Neural cell (in vitro differentiated cells): ENCODE data around the gene CHST11. TPM values are rescaled to one million over a fixed set of nuclear protein-coding genes. Genes with fewer than 3 reads are reported as not detected.

ENCODE experiments used
- H2AFZ ChIP-seq: fragments of 200-600, 300-800 bp; sonication (generic), shearing (Covaris generic); 2 replicates; pipeline ENCODE4 v1.6.0; 2014; ENCODE audit warnings: low read depth, mild to moderate bottlenecking, antibody characterized with exemption, low read length, moderate library complexity
- H3F3A ChIP-seq: fragments of 200-600 bp; shearing (Covaris generic); 2 replicates; pipeline ENCODE4 v1.6.1; 2016; ENCODE audit warnings: mild to moderate bottlenecking, moderate library complexity, mixed read lengths, antibody characterized with exemption, low read length; ENCODE audit not compliant: insufficient read depth, poor library complexity, severe bottlenecking
- H3K27ac ChIP-seq: fragments of 200-600, 300-800 bp; sonication (generic), shearing (Covaris generic); 2 replicates; pipeline ENCODE4 v1.5.1; 2014; ENCODE audit warnings: mild to moderate bottlenecking, low read length, moderate library complexity
- H3K27me3 ChIP-seq: fragments of 300-800, 200-600 bp; sonication (generic), shearing (Covaris generic); 2 replicates; pipeline ENCODE4 v1.6.0; 2014; ENCODE audit warnings: mild to moderate bottlenecking, low read depth, low read length, moderate library complexity; ENCODE audit not compliant: insufficient read depth
- H3K36me3 ChIP-seq: fragments of 300-800, 200-600 bp; sonication (generic), shearing (Covaris generic); 2 replicates; pipeline ENCODE4 v1.5.1; 2014; ENCODE audit warnings: mild to moderate bottlenecking, antibody characterized with exemption, low read length, moderate library complexity; ENCODE audit not compliant: insufficient read depth
- H3K4me2 ChIP-seq: fragments of 300-800, 200-600 bp; sonication (generic), shearing (Covaris generic); 2 replicates; pipeline ENCODE4 v1.6.0; 2014; ENCODE audit warnings: mild to moderate bottlenecking, low read length
- H3K4me3 ChIP-seq: fragments of 300-800, 200-600 bp; sonication (generic), shearing (Covaris generic); 2 replicates; pipeline ENCODE4 v1.5.1; 2014; ENCODE audit warnings: mild to moderate bottlenecking, low read length, moderate library complexity
- H3K79me2 ChIP-seq: fragments of 200-600 bp; shearing (Covaris generic); replicated peaks from 2 replicates; pipeline ENCODE4 v1.6.0; 2014; ENCODE audit warnings: mild to moderate bottlenecking, low read length, moderate library complexity; ENCODE audit not compliant: insufficient read depth
- H3K9ac ChIP-seq: fragments of 300-800, 200-600 bp; sonication (generic), shearing (Covaris generic); 2 replicates; pipeline ENCODE4 v1.6.1; 2016; ENCODE audit warnings: mild to moderate bottlenecking, low read length, mixed read lengths
- H3K9me2 ChIP-seq: fragments of 200-600 bp; shearing (Covaris generic); 2 replicates; pipeline ENCODE4 v1.6.1; 2016; ENCODE audit warnings: mild to moderate bottlenecking, low read length, mixed read lengths; ENCODE audit not compliant: insufficient read depth
- H3K9me3 ChIP-seq: fragments of 200-600, 300-800 bp; sonication (generic), shearing (Covaris generic); 2 replicates; pipeline ENCODE4 v1.6.1; 2016; ENCODE audit warnings: mild to moderate bottlenecking, mixed run types, low read length, moderate library complexity, mixed read lengths
- H4K20me1 ChIP-seq: fragments of 200-600 bp; shearing (Covaris generic); 2 replicates; pipeline ENCODE4 v1.6.1; 2016; ENCODE audit warnings: mild to moderate bottlenecking, mixed run types; ENCODE audit not compliant: insufficient read depth
- EP300 ChIP-seq: fragments of 450-650 bp; conservative IDR thresholded peaks from 2 replicates; pipeline ENCODE4 v1.6.1; 2014; ENCODE audit warnings: antibody characterized with exemption, mild to moderate bottlenecking, moderate library complexity; ENCODE audit not compliant: poor library complexity, severe bottlenecking
- EZH2 ChIP-seq: fragments of 200-600, 300-800 bp; shearing (Covaris generic), sonication (generic); IDR thresholded peaks from 2 replicates; pipeline ENCODE4 v1.6.1; 2014; ENCODE audit warnings: antibody characterized with exemption, low read length, borderline replicate concordance, mild to moderate bottlenecking; ENCODE audit not compliant: insufficient read depth, poor library complexity, severe bottlenecking
- MXI1 ChIP-seq: fragments of 450-650 bp; conservative IDR thresholded peaks from 2 replicates; pipeline ENCODE4 v1.6.1; 2014; ENCODE audit warnings: antibody characterized with exemption, mild to moderate bottlenecking; ENCODE audit not compliant: poor library complexity, severe bottlenecking
- POLR2AphosphoS5 ChIP-seq: IDR thresholded peaks from 2 replicates; pipeline ENCODE4 v1.6.1; 2012
- RAD21 ChIP-seq: fragments of 450-650 bp; conservative IDR thresholded peaks from 2 replicates; pipeline ENCODE4 v1.6.1; 2014; ENCODE audit warnings: antibody characterized with exemption, mild to moderate bottlenecking, moderate library complexity
- SMC3 ChIP-seq: fragments of 450-650 bp; conservative IDR thresholded peaks from 2 replicates; pipeline ENCODE4 v1.6.1; 2014; ENCODE audit warnings: antibody characterized with exemption, mild to moderate bottlenecking, moderate library complexity; ENCODE audit not compliant: poor library complexity
- TAF1 ChIP-seq: IDR thresholded peaks from 2 replicates; pipeline ENCODE4 v1.6.1; 2012; ENCODE audit warnings: low read depth
- polyA plus RNA-seq: library from polyadenylated mRNA; depleted of rRNA; stranded (reverse); fragments of >200 nt; gene quantifications from 2 replicates; pipeline ENCODE4 v1.2.3, GENCODE V29; 2014
- TF ChIP-seq, protein P1 (sequence below): IDR thresholded peaks from 2 replicates; pipeline ENCODE4 v1.6.1; 2012; ENCODE audit warnings: borderline replicate concordance
- TF ChIP-seq, protein P2 (sequence below): fragments of 450-650 bp; IDR thresholded peaks from 2 replicates; pipeline ENCODE4 v1.5.1; 2014; ENCODE audit warnings: antibody characterized with exemption, mild to moderate bottlenecking, moderate library complexity; ENCODE audit not compliant: poor library complexity, severe bottlenecking

The CHST11 gene
- polyA plus RNA-seq, 1 donor from 2014 or later, result 15.0 TPM

DNA sequence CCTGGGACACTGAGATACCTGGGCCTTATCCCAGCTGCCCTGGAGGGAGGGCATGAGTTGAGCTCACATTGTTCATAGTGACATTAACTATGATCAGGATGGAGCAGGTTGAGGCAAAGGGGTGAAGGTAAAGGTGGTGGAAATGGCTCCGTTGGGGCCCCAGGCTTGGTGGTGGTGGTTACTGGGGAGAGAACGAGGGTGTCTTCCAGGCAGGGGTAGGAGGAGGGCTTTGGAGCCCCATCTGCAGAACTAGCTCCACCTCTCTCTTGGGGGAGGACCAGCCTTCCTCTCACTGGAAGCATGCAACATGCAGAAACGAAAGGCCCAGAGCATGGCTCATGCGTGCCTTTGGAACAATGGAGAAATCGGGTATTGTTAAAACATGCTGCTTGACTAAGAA lies 284.3 kb downstream of the CHST11 start:
- no peaks in the 10 kb centered on the region for H3K9me2 ChIP-seq
- peak overlapping the region; percentile 0 for H3K4me2 ChIP-seq
- H3K79me2 ChIP-seq, result no peaks in the 10 kb centered on the region
- no peaks in the 10 kb centered on the region for H3K27me3 ChIP-seq
- no peaks in the 10 kb centered on the region for H3K36me3 ChIP-seq
- H4K20me1 ChIP-seq, result no peaks in the 10 kb centered on the region
- H3K9me3 ChIP-seq, result no peaks in the 10 kb centered on the region
- peak overlapping the region; percentile 36 for H3K9ac ChIP-seq
- H3F3A ChIP-seq, result peaks cover 4% of the 10 kb centered on the region
- peak overlapping the region; percentile 34 for H3K4me3 ChIP-seq
- no peak overlapping the region for H2AFZ ChIP-seq
- TF ChIP-seq POLR2AphosphoS5, result no peak
- TF ChIP-seq MXI1, result no peak
- no peak for TF ChIP-seq EP300
- no peak for TF ChIP-seq EZH2
- H3K27ac ChIP-seq, result peak overlapping the region; percentile 89

DNA sequence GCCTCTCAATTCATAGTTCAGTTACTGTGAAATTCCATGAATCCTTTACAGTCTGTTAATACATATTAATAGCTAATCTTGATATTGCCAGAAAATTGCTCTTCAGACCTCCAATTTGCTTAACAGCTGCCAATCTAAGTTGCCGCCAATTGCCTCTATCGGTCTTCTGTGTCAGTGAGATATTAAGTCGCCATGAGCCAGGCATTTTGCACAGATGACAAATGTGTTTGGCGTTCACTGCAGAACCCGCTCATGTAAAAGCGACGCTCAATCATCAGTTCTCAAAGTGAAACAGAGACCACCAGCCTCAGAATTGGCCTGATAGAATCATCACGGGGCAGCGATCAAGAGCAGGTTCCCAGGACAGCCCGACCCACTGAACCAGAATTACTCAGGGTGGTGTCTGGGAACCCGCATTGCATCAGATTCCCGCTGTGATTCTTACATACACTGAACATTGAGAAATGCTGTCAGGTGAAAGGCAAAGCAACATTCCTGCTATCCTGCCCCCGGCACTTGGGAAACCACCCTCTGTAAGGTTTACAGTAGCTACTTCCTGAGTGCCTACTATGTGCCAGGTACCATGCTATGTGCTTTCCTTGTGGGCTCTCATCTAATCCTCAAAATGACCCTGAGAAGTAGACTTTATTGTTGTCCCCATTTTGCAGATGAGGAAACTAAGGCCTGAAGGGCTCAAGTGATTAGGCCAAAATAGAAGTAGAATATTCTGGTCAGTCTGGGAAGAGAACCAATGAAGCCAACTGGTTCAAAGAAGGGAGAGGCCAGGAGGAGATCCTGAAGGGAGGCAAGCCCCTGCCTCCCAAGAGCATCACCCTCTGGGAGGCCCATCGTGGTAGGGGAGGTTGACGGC lies 285.0 kb downstream of the CHST11 start:
- Histone ChIP-seq H3K36me3 (no peaks in the 10 kb centered on the region), H3K79me2 (no peaks in the 10 kb centered on the region), H3K27ac (peak overlapping the region; percentile 89), H3K9me2 (no peaks in the 10 kb centered on the region), H3K4me3 (peak overlapping the region; percentile 34), H3K9me3 (no peaks in the 10 kb centered on the region), H3K9ac (peak overlapping the region; percentile 36), H4K20me1 (no peaks in the 10 kb centered on the region), H3K27me3 (no peaks in the 10 kb centered on the region), H3K4me2 (peak overlapping the region; percentile 0), H2AFZ (no peak overlapping the region), H3F3A (peaks cover 4% of the 10 kb centered on the region)
- no peak for TF ChIP-seq RAD21
- peak; percentile 72 for TF ChIP-seq EP300
- TF ChIP-seq MXI1, result no peak
- no peak for TF ChIP-seq EZH2
- TF ChIP-seq TAF1, result no peak
- TF ChIP-seq, protein P1, sequence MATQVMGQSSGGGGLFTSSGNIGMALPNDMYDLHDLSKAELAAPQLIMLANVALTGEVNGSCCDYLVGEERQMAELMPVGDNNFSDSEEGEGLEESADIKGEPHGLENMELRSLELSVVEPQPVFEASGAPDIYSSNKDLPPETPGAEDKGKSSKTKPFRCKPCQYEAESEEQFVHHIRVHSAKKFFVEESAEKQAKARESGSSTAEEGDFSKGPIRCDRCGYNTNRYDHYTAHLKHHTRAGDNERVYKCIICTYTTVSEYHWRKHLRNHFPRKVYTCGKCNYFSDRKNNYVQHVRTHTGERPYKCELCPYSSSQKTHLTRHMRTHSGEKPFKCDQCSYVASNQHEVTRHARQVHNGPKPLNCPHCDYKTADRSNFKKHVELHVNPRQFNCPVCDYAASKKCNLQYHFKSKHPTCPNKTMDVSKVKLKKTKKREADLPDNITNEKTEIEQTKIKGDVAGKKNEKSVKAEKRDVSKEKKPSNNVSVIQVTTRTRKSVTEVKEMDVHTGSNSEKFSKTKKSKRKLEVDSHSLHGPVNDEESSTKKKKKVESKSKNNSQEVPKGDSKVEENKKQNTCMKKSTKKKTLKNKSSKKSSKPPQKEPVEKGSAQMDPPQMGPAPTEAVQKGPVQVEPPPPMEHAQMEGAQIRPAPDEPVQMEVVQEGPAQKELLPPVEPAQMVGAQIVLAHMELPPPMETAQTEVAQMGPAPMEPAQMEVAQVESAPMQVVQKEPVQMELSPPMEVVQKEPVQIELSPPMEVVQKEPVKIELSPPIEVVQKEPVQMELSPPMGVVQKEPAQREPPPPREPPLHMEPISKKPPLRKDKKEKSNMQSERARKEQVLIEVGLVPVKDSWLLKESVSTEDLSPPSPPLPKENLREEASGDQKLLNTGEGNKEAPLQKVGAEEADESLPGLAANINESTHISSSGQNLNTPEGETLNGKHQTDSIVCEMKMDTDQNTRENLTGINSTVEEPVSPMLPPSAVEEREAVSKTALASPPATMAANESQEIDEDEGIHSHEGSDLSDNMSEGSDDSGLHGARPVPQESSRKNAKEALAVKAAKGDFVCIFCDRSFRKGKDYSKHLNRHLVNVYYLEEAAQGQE, result peak; percentile 23
- TF ChIP-seq POLR2AphosphoS5, result peak; percentile 64

DNA sequence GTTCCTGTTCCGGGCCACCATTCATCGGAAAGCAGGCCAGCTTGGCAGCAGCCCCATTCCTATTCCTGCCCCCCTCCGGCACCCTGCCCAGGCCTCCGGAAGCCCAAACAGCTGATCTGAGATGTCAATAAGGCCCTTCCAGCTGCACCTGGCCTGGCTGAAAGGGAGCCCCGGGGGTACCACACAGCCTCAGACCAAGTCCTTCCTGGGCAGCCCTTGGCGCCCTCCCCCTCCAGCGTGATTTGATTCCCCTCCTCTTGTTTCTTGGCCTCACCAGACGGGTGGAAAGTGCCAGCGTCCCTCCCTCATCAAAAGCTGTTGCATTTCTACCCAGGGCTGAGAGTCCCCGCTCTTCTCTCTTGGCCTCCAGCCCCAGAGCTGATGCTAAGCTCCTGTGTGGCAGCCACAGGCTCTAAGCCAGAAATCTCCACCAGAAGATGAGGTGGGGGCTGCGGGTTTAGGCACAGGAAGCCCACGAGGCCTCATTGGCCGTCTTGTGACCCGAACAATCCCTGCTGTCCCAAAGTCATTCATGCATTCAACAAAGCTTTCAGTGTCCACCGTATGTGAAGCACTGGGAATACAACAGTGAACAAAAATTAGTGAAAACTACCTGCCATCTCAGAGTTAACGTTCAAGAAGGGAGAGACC lies 285.9 kb downstream of the CHST11 start:
- H3F3A ChIP-seq, result peaks cover 4% of the 10 kb centered on the region
- H3K9me2 ChIP-seq, result no peaks in the 10 kb centered on the region
- no peaks in the 10 kb centered on the region for H3K79me2 ChIP-seq
- no peak for TF ChIP-seq RAD21
- TF ChIP-seq POLR2AphosphoS5, result no peak
- no peak for TF ChIP-seq SMC3
- TF ChIP-seq TAF1, result no peak
- no peak for TF ChIP-seq MXI1
- TF ChIP-seq, protein P2, sequence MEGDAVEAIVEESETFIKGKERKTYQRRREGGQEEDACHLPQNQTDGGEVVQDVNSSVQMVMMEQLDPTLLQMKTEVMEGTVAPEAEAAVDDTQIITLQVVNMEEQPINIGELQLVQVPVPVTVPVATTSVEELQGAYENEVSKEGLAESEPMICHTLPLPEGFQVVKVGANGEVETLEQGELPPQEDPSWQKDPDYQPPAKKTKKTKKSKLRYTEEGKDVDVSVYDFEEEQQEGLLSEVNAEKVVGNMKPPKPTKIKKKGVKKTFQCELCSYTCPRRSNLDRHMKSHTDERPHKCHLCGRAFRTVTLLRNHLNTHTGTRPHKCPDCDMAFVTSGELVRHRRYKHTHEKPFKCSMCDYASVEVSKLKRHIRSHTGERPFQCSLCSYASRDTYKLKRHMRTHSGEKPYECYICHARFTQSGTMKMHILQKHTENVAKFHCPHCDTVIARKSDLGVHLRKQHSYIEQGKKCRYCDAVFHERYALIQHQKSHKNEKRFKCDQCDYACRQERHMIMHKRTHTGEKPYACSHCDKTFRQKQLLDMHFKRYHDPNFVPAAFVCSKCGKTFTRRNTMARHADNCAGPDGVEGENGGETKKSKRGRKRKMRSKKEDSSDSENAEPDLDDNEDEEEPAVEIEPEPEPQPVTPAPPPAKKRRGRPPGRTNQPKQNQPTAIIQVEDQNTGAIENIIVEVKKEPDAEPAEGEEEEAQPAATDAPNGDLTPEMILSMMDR, result no peak
- TF ChIP-seq, protein P1, result no peak
- no peak for TF ChIP-seq EZH2
- TF ChIP-seq EP300, result no peak
- no peaks in the 10 kb centered on the region for H3K27me3 ChIP-seq
- no peaks in the 10 kb centered on the region for H4K20me1 ChIP-seq
- no peak overlapping the region for H3K4me3 ChIP-seq
- no peak overlapping the region for H3K9ac ChIP-seq
- H3K36me3 ChIP-seq, result no peaks in the 10 kb centered on the region
- no peak overlapping the region for H3K4me2 ChIP-seq
- H3K27ac ChIP-seq, result peak overlapping the region; percentile 89
- H2AFZ ChIP-seq, result no peak overlapping the region
- no peaks in the 10 kb centered on the region for H3K9me3 ChIP-seq
